ENCODE results near the gene GTSE1.

DNA sequence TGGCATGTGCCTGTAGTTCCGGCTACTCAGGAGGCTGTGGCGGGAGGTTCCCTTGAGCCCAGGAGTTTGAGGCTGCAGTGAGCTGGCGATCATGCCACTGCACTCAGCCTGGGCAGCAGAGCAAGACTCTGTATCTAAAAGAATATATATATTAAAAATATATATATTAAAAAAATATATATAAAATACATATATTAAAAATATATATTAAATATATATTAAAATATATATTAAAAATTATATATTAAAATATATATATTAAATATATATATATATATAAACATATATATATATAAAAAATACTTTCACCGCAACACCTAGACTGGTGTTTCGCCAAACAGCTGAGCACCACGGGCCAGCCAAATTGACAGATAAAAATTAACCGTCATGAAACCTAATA is 20.1 kb upstream of the GTSE1 start:
- TF ChIP-seq, protein P1, sequence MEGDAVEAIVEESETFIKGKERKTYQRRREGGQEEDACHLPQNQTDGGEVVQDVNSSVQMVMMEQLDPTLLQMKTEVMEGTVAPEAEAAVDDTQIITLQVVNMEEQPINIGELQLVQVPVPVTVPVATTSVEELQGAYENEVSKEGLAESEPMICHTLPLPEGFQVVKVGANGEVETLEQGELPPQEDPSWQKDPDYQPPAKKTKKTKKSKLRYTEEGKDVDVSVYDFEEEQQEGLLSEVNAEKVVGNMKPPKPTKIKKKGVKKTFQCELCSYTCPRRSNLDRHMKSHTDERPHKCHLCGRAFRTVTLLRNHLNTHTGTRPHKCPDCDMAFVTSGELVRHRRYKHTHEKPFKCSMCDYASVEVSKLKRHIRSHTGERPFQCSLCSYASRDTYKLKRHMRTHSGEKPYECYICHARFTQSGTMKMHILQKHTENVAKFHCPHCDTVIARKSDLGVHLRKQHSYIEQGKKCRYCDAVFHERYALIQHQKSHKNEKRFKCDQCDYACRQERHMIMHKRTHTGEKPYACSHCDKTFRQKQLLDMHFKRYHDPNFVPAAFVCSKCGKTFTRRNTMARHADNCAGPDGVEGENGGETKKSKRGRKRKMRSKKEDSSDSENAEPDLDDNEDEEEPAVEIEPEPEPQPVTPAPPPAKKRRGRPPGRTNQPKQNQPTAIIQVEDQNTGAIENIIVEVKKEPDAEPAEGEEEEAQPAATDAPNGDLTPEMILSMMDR (IDR thresholded peaks at IDR 0.05 in 2 of 3, conservative IDR thresholded peaks at IDR 0.05 in 1 of 3; ENCODE audit: borderline replicate concordance in 1 of 3, insufficient read depth in 1 of 3, low read depth in 2 of 3, low read length in 2 of 3), result no peak
- TF ChIP-seq POLR2A (IDR thresholded peaks at IDR 0.05; ENCODE audit: borderline replicate concordance, extremely low read depth, insufficient read depth, insufficient read length) (no peak), FOSL1 (IDR thresholded peaks at IDR 0.05; ENCODE audit: low read depth) (no peak), EGR1 (IDR thresholded peaks at IDR 0.05; ENCODE audit: low read depth) (no peak), EZH2 (IDR thresholded peaks at IDR 0.05) (no peak), ZNF274 (IDR thresholded peaks at IDR 0.05; ENCODE audit: low read depth, low read length) (no peak), JUND (IDR thresholded peaks at IDR 0.05) (no peak), POLR2AphosphoS5 (IDR thresholded peaks at IDR 0.05; ENCODE audit: low read depth, low read length) (no peak), CBX3 (IDR thresholded peaks at IDR 0.05; ENCODE audit: low read depth) (no peak)
- TF ChIP-seq, protein P2, sequence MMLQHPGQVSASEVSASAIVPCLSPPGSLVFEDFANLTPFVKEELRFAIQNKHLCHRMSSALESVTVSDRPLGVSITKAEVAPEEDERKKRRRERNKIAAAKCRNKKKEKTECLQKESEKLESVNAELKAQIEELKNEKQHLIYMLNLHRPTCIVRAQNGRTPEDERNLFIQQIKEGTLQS (IDR thresholded peaks at IDR 0.05), result no peak
- TF ChIP-seq, protein P3, sequence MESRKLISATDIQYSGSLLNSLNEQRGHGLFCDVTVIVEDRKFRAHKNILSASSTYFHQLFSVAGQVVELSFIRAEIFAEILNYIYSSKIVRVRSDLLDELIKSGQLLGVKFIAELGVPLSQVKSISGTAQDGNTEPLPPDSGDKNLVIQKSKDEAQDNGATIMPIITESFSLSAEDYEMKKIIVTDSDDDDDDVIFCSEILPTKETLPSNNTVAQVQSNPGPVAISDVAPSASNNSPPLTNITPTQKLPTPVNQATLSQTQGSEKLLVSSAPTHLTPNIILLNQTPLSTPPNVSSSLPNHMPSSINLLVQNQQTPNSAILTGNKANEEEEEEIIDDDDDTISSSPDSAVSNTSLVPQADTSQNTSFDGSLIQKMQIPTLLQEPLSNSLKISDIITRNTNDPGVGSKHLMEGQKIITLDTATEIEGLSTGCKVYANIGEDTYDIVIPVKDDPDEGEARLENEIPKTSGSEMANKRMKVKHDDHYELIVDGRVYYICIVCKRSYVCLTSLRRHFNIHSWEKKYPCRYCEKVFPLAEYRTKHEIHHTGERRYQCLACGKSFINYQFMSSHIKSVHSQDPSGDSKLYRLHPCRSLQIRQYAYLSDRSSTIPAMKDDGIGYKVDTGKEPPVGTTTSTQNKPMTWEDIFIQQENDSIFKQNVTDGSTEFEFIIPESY (IDR thresholded peaks at IDR 0.05; ENCODE audit: extremely low read depth, insufficient replicate concordance, low read length), result no peak
- TF ChIP-seq, protein P4, sequence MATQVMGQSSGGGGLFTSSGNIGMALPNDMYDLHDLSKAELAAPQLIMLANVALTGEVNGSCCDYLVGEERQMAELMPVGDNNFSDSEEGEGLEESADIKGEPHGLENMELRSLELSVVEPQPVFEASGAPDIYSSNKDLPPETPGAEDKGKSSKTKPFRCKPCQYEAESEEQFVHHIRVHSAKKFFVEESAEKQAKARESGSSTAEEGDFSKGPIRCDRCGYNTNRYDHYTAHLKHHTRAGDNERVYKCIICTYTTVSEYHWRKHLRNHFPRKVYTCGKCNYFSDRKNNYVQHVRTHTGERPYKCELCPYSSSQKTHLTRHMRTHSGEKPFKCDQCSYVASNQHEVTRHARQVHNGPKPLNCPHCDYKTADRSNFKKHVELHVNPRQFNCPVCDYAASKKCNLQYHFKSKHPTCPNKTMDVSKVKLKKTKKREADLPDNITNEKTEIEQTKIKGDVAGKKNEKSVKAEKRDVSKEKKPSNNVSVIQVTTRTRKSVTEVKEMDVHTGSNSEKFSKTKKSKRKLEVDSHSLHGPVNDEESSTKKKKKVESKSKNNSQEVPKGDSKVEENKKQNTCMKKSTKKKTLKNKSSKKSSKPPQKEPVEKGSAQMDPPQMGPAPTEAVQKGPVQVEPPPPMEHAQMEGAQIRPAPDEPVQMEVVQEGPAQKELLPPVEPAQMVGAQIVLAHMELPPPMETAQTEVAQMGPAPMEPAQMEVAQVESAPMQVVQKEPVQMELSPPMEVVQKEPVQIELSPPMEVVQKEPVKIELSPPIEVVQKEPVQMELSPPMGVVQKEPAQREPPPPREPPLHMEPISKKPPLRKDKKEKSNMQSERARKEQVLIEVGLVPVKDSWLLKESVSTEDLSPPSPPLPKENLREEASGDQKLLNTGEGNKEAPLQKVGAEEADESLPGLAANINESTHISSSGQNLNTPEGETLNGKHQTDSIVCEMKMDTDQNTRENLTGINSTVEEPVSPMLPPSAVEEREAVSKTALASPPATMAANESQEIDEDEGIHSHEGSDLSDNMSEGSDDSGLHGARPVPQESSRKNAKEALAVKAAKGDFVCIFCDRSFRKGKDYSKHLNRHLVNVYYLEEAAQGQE (IDR thresholded peaks at IDR 0.05; ENCODE audit: low read depth), result no peak
- TF ChIP-seq, protein P5, sequence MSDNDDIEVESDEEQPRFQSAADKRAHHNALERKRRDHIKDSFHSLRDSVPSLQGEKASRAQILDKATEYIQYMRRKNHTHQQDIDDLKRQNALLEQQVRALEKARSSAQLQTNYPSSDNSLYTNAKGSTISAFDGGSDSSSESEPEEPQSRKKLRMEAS (IDR thresholded peaks at IDR 0.05), result no peak
